Naive B cell (primary cell): ENCODE measurements around the gene FAM131C. TPM values are rescaled to one million over a fixed set of nuclear protein-coding genes. Genes with fewer than 3 reads are reported as not detected.
"Not testable (repeated sequence)": the region's sequence is repeated elsewhere in the genome, so short reads cannot be mapped to it uniquely, and the experiment has no call there.

ENCODE experiments used
- ATAC-seq, 2 donors: fragments of 150-1000 bp; cut with Tn5 transposase; 2 replicates each; pipeline ENCODE4 v1.10.0; 2021; ENCODE audit warnings: low read depth in 2 of 2, mild to moderate bottlenecking in 2 of 2, moderate library complexity in 2 of 2
- DNase-seq: peaks from one replicate; pipeline ENCODE4 v3.0.0; 2022
- H3K27ac Mint-ChIP-seq, 6 donors: one replicate each; pipeline ENCODE4 v1.8.0; 2020 to 2022; ENCODE audit warnings: mild to moderate bottlenecking in 6 of 6, mixed read lengths in 6 of 6, moderate library complexity in 5 of 6, inconsistent platforms in 2 of 6
- H3K27me3 Mint-ChIP-seq, 3 donors: one replicate each; pipeline ENCODE4 v1.8.0; 2021 to 2022; ENCODE audit warnings: mixed read lengths in 3 of 3, mild to moderate bottlenecking in 1 of 3
- H3K36me3 Mint-ChIP-seq, 2 donors: one replicate each; pipeline ENCODE4 v1.8.0; 2020 to 2022; ENCODE audit warnings: mixed read lengths in 2 of 2, inconsistent platforms in 1 of 2, mild to moderate bottlenecking in 1 of 2
- H3K4me1 Mint-ChIP-seq, 3 donors: one replicate each; pipeline ENCODE4 v1.8.0; 2020 to 2022; ENCODE audit warnings: mixed read lengths in 3 of 3, inconsistent platforms in 1 of 3, mild to moderate bottlenecking in 1 of 3, moderate library complexity in 1 of 3
- H3K4me3 Mint-ChIP-seq, 8 donors: one replicate each; pipeline ENCODE4 v1.8.0; 2020 to 2022; ENCODE audit warnings: mild to moderate bottlenecking in 8 of 8, mixed read lengths in 8 of 8, moderate library complexity in 8 of 8, inconsistent platforms in 2 of 8
- H3K9me3 Mint-ChIP-seq, 7 donors: one replicate each; pipeline ENCODE4 v1.8.0; 2020 to 2022; ENCODE audit warnings: mixed read lengths in 7 of 7, mild to moderate bottlenecking in 5 of 7, inconsistent platforms in 2 of 7, moderate library complexity in 1 of 7
- polyA plus RNA-seq, 6 donors: library from polyadenylated mRNA; unstranded; fragments of 300-500 nt; fragmentation: Illumina TruSeq; gene quantifications; one replicate each; pipeline ENCODE4 v1.2.3, GENCODE V29; 2021; ENCODE audit warnings: low read depth in 6 of 6

The FAM131C gene
- polyA plus RNA-seq, 6 donors from 2014 or later: not detected

GRCh38 chr1:16026723-16027484 is 46.5 kb downstream of the FAM131C start:
- DNase-seq (peak; percentile 28), ATAC-seq (peak; percentile 62 to 65)
- Mint-ChIP-seq H3K27ac (no peak overlapping the region), H3K27me3 (peaks cover 10 to 60% (median 39%) of the 10 kb centered on the region in 3 donors), H3K36me3 (no peaks in the 10 kb centered on the region), H3K4me1 (peaks cover 0 to 10% (median 4%) of the 10 kb centered on the region in 3 donors), H3K4me3 (peak overlapping the region in 5 of 8 donors; percentile 20 to 71 (median 42)), H3K9me3 (peaks cover 0 to 1% (median 0%) of the 10 kb centered on the region in 7 donors)

- ATAC-seq: peak in 1 of 2 donors; percentile 12
- not testable (repeated sequence) for H3K27ac Mint-ChIP-seq, H3K9me3 Mint-ChIP-seq, H3K4me1 Mint-ChIP-seq, DNase-seq, H3K36me3 Mint-ChIP-seq
- Mint-ChIP-seq H3K27me3 (peaks cover 10 to 66% (median 45%) of the 10 kb centered on the region in 3 donors), H3K4me3 (peak overlapping the region in 2 of 8 donors; percentile 42 to 71)
Observed at GRCh38 chr1:16026302-16026701, 47.1 kb downstream of the FAM131C start.

DNA sequence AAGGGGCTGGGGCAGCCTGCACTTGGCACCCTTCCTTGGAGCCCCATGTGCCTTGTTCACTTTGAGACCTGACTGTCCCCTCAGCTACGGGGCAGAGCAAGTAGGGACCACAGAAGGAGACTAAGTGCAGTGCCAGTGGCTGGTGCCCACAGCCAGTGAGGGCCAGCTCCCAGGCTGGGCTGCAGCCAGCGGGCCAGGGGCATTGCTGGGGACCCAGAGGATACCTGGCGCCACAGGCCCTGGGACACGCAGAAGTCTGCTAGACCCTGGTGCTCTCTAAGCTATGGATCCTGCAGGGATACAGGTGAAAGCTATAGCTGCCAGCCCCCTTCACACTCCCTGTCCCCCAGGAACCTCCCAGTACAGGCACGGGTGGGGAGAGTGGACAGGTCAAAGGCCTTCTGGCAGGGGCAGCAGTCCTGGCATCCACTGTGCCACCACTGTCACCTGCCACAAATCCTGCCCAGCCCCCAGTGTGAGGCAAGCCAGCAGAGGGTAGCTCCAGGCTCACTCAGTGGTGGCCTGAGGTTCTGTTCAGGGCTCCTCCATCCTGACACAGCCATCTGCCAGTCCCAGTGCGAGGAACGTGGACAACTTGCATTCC is 50.3 kb downstream of the FAM131C start:
- no peak overlapping the region for H3K27ac Mint-ChIP-seq
- DNase-seq (no peak), ATAC-seq (no peak)
- H3K4me3 Mint-ChIP-seq: no peak overlapping the region
- peaks cover 5 to 39% (median 23%) of the 10 kb centered on the region in 3 donors for H3K27me3 Mint-ChIP-seq
- peaks cover 3 to 10% (median 4%) of the 10 kb centered on the region in 3 donors for H3K4me1 Mint-ChIP-seq
- no peaks in the 10 kb centered on the region for H3K9me3 Mint-ChIP-seq
- H3K36me3 Mint-ChIP-seq: no peaks in the 10 kb centered on the region

DNA sequence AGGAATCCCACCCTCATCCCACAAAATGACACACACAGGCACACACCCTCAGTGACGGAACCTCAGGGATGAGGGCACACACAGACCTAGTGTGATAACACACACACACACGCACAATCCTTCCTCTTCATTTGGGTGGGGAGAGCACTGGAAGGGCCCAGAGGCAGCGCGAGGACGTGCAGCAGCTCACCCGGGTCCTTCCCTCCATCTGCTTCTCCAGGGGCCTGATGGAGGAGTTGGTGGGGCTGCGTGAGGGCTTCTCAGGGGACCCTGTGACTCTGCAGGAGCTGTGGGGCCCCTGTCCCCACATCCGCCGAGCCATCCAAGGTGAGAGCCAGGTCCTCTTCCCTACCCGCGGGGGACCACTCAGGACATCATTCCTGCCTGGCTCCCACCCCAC is 51.1 kb downstream of the FAM131C start:
- peak overlapping the region in 1 of 6 donors; percentile 80 for H3K27ac Mint-ChIP-seq
- H3K36me3 Mint-ChIP-seq: no peaks in the 10 kb centered on the region
- no peak overlapping the region for H3K4me3 Mint-ChIP-seq
- peaks cover 0 to 6% (median 3%) of the 10 kb centered on the region in 3 donors for H3K4me1 Mint-ChIP-seq
- H3K27me3 Mint-ChIP-seq: peaks cover 0 to 31% (median 18%) of the 10 kb centered on the region in 3 donors
- no peaks in the 10 kb centered on the region for H3K9me3 Mint-ChIP-seq
- ATAC-seq (no peak), DNase-seq (no peak)

- no peaks in the 10 kb centered on the region for H3K9me3 Mint-ChIP-seq
- H3K27me3 Mint-ChIP-seq: peaks cover 0 to 29% (median 18%) of the 10 kb centered on the region in 3 donors
Observed at GRCh38 chr1:16021681-16022080, 51.8 kb downstream of the FAM131C start, which contains the start of gene CLCNKA. Gene CLCNKA, plus strand, starts transcription at chr1:16022036. Its CDS starts 584 bp downstream, at chr1:16022620.

GRCh38 chr1:16020878-16021277 is 52.6 kb downstream of the FAM131C start:
- H3K4me3 Mint-ChIP-seq, DNase-seq, H3K36me3 Mint-ChIP-seq, ATAC-seq, H3K27ac Mint-ChIP-seq, H3K4me1 Mint-ChIP-seq, H3K9me3 Mint-ChIP-seq: not testable (repeated sequence)
- peaks cover 0 to 29% (median 18%) of the 10 kb centered on the region in 3 donors for H3K27me3 Mint-ChIP-seq

More at GRCh38 chr1:16021681-16022080, 51.8 kb downstream of the FAM131C start, which contains the start of gene CLCNKA:
- peak within 1 kb of the TSS in 2 of 6 donors; percentile 52 to 80 for H3K27ac Mint-ChIP-seq
- H3K4me1 Mint-ChIP-seq: peaks cover 0 to 3% (median under 1%) of the 10 kb centered on the region in 3 donors
- no peak for DNase-seq
- ATAC-seq: no peak
- no peak within 1 kb of the TSS for H3K4me3 Mint-ChIP-seq
- H3K36me3 Mint-ChIP-seq: no peaks in the 10 kb centered on the region

GRCh38 chr1:16020325-16020724 is 53.1 kb downstream of the FAM131C start:
- ATAC-seq: no peak

GRCh38 chr1:16019644-16020277 is 53.7 kb downstream of the FAM131C start:
- Mint-ChIP-seq H3K4me3 (no peak overlapping the region), H3K27me3 (peaks cover 0 to 36% (median 18%) of the 10 kb centered on the region in 3 donors), H3K4me1 (peaks cover 4 to 10% (median 6%) of the 10 kb centered on the region in 3 donors), H3K36me3 (no peaks in the 10 kb centered on the region), H3K27ac (peak overlapping the region in 2 of 6 donors; percentile 8 to 73), H3K9me3 (no peaks in the 10 kb centered on the region)
- ATAC-seq: no peak
- no peak for DNase-seq

More at GRCh38 chr1:16020325-16020724, 53.1 kb downstream of the FAM131C start:
- peaks cover under 1 to 4% (median 3%) of the 10 kb centered on the region in 3 donors for H3K4me1 Mint-ChIP-seq
- no peak overlapping the region for H3K4me3 Mint-ChIP-seq
- no peak for DNase-seq
- peaks cover 0 to 34% (median 18%) of the 10 kb centered on the region in 3 donors for H3K27me3 Mint-ChIP-seq
- no peak overlapping the region for H3K27ac Mint-ChIP-seq
- no peaks in the 10 kb centered on the region for H3K9me3 Mint-ChIP-seq
- no peaks in the 10 kb centered on the region for H3K36me3 Mint-ChIP-seq

DNA sequence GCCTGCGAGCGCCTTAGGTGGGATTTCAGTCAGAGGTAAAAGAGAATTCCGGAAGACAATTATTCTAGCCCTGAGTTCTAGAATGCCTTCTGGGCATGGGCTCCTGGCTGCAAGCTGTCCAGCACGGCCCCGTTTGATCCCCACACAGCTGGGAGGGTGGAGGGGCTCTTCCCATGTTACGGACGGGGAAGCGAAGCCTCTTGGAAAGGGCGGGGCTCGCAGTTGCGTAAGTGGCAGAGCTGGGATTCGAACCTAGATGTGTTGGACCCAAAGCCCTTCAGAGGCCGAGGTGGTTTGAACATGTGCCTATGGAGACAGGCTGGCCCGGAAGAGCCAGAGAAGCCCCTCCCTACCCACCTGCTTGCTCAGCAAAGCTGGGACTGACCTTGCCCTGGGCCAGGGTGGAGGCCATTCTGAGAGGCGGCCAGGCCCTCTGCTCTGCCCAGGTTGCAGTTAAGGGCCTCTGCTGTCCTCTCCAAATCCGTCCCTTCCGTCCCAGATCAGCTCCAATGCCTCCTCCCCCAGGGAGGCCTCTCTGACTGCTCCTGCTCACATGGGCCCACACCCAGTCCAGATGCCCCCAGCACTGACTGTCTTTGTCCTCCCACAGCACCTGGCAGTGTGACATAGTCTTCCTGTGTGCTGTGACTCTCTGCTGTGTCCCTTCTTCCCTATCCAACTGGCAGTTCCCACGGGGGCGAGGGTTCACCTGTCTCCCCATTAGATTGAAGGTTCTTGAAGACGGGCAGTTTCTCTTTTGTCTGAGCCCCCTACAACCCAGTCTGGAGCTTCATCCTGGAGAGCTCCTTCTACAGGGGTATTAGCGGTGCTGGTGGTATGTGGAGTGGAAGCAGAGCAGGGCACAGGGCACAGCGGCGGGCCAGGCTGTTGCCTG is 54.5 kb downstream of the FAM131C start:
- no peak for DNase-seq
- H3K27me3 Mint-ChIP-seq: peaks cover 0 to 29% (median 18%) of the 10 kb centered on the region in 3 donors
- peak overlapping the region in 2 of 6 donors; percentile 8 to 92 for H3K27ac Mint-ChIP-seq
- H3K36me3 Mint-ChIP-seq: no peaks in the 10 kb centered on the region
- no peak for ATAC-seq
- H3K4me1 Mint-ChIP-seq: peaks cover 12 to 18% (median 14%) of the 10 kb centered on the region in 3 donors
- no peak overlapping the region for H3K4me3 Mint-ChIP-seq
- no peaks in the 10 kb centered on the region for H3K9me3 Mint-ChIP-seq

GRCh38 chr1:16018308-16018707 is 55.1 kb downstream of the FAM131C start:
- no peak for DNase-seq
- Mint-ChIP-seq H3K27ac (no peak overlapping the region), H3K27me3 (peaks cover 0 to 27% (median 18%) of the 10 kb centered on the region in 3 donors), H3K36me3 (no peaks in the 10 kb centered on the region), H3K9me3 (no peaks in the 10 kb centered on the region), H3K4me1 (peaks cover 15 to 25% (median 19%) of the 10 kb centered on the region in 3 donors), H3K4me3 (no peak overlapping the region)
- no peak for ATAC-seq

DNA sequence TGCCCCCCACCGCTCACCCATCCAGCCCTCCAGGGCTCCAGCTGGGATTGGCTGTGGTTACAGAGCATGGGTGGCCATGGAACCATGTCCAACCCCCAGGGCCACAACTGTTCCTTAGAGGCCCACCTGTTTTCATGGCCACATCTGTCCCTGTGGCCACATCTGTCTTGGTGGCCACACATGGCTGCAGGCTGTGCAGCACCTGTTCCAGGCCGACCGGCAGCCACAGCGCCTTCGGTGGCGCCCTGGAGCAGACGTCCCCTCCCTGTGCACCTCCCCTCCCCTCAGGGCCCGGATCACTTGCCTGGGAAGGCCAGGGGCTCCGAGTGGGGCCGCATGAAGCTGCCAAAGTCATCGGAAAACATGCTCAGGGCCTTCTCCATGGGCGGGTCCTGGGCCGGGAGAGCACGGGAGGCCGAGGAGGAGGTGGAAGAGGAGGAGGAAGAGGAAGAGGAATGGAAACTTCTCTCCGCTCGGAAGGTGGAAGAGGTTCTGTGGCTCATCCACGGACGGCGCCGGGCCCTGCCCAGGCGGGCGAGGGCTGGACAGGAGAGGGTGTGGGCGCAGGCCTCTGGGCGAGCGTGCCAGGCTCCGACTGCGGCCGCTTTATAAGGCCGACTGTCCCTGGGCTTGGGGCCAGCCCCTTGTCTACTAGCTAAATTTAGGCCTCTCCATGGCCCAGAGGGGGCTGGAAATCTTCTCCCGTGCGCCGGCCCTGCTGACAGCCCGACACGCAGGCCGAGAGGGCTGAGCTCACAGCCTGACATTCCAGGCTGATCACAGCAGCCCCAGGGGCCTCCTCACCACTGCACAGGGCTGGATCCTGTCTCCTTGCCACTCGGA is 55.8 kb downstream of the FAM131C start, which contains the start of gene HSPB7:
Gene HSPB7, minus strand, starts transcription at position 583 of the 843 bp plus-strand sequence. Its CDS starts 80 bp downstream, at position 503.
- H3K9me3 Mint-ChIP-seq: no peaks in the 10 kb centered on the region
- DNase-seq: no peak
- peaks cover 0 to 25% (median 15%) of the 10 kb centered on the region in 3 donors for H3K27me3 Mint-ChIP-seq
- ATAC-seq: no peak
- no peak within 1 kb of the TSS for H3K4me3 Mint-ChIP-seq
- peaks cover 15 to 27% (median 19%) of the 10 kb centered on the region in 3 donors for H3K4me1 Mint-ChIP-seq
- H3K36me3 Mint-ChIP-seq: no peaks in the 10 kb centered on the region
- peak within 1 kb of the TSS in 1 of 6 donors; percentile 44 for H3K27ac Mint-ChIP-seq

- no peaks in the 10 kb centered on the region for H3K36me3 Mint-ChIP-seq
- peaks cover 15 to 32% (median 25%) of the 10 kb centered on the region in 3 donors for H3K4me1 Mint-ChIP-seq
- H3K9me3 Mint-ChIP-seq: no peaks in the 10 kb centered on the region
- H3K27ac Mint-ChIP-seq: no peak overlapping the region
- DNase-seq (no peak), ATAC-seq (no peak)
- H3K27me3 Mint-ChIP-seq: peaks cover 0 to 20% (median 9%) of the 10 kb centered on the region in 3 donors
- H3K4me3 Mint-ChIP-seq: no peak overlapping the region
Observed at GRCh38 chr1:16017076-16017460, 56.4 kb downstream of the FAM131C start.
